Prostate gland (tissue), 2 donors: ENCODE results near the gene SARNP. TPM values are rescaled to one million over a fixed set of nuclear protein-coding genes. Genes with fewer than 3 reads are reported as not detected.

Experiments used
- DNase-seq: peaks from one replicate; pipeline ENCODE4 v3.0.0-alpha.2; 2019; ENCODE audit warnings: low spot score
- H3K27ac ChIP-seq, 2 donors: fragments of 200-600 bp; sonication (generic); 2 replicates each; pipeline ENCODE4 v1.5.1; 2017 to 2019
- H3K27me3 ChIP-seq: fragments of 200-600 bp; sonication (generic); replicated peaks from 2 replicates; pipeline ENCODE4 v1.5.1; 2019; ENCODE audit not compliant: insufficient read depth
- H3K36me3 ChIP-seq, 2 donors: fragments of 200-600 bp; sonication (generic); 1 replicate in 1 of 2; 2 replicates in 1 of 2; pipeline versions ENCODE4 v1.5.1 to v1.8.1; 2017 to 2019
- H3K4me1 ChIP-seq: fragments of 200-600 bp; sonication (generic); replicated peaks from 2 replicates; pipeline ENCODE4 v1.5.1; 2019
- H3K4me3 ChIP-seq, 2 donors: fragments of 200-600 bp; sonication (generic); 2 replicates each; pipeline ENCODE4 v1.5.1; 2017 to 2019
- H3K9me3 ChIP-seq: fragments of 200-600 bp; sonication (generic); 2 replicates; pipeline ENCODE4 v1.5.1; 2017
- POLR2A ChIP-seq: fragments of 450-650 bp; IDR thresholded peaks from one replicate; pipeline ENCODE4 v1.6.1; 2016; ENCODE audit warnings: antibody characterized with exemption, mild to moderate bottlenecking
- POLR2AphosphoS5 ChIP-seq: sonication (generic); formaldehyde crosslinking; IDR thresholded peaks from one replicate; pipeline ENCODE4 v1.6.1; 2017; ENCODE audit warnings: antibody characterized with exemption
- WGBS: methylation state at CpG from one replicate; pipeline ENCODE4 v1.1.5; 2018; 5-methylcytosine and 5-hydroxymethylcytosine counted together
- intact Hi-C: fragments of 100-400 bp; cut with DNase I; formaldehyde crosslinking; loops from one replicate; pipeline ENCODE4 v1.14.2; 2022
- total RNA-seq, 2 donors: library from RNA; depleted of rRNA; stranded (reverse); fragments of >200 nt; gene quantifications; one replicate each; pipeline ENCODE4 v1.1.0, GENCODE V29; 2016
- TF ChIP-seq, protein P1 (sequence below), 4 experiments: fragments of 200-600 bp in 2 of 4; fragments of 450-650 bp in 2 of 4; sonication (generic) in 2 of 4; IDR thresholded peaks; 1 replicate in 3 of 4; 2 replicates in 1 of 4; pipeline ENCODE4 v1.5.1; 2016 to 2019; ENCODE audit warnings: antibody characterized with exemption in 4 of 4, mild to moderate bottlenecking in 2 of 4, moderate library complexity in 2 of 4

Gene SARNP
- total RNA-seq, 2 donors from 2014 or later, result 65.9 to 75.9 TPM

DNA sequence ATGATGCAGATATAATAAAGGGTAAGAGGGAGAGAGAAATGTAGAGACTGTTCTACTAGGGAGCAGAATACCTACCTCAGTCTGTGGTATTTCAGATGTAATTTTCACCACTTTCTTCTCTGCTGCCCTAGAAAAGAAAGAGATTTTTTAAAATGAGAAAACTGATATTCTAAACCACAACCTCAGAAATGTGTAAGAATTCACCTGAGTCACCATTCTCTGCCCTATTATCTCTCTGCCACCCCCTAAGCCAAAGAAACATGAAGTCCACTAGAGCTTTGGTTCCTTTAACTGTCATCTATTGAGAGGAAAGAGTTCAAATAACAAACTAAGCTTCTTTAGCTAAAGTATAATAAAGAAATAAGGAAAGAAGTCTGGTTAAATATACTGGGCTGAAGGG lies 21.6 kb downstream of the SARNP start:
- no peak overlapping the region for H3K4me3 ChIP-seq
- H3K9me3 ChIP-seq, result no peaks in the 10 kb centered on the region
- no peaks in the 10 kb centered on the region for H3K4me1 ChIP-seq
- TF ChIP-seq POLR2AphosphoS5, result no peak
- TF ChIP-seq, protein P1, sequence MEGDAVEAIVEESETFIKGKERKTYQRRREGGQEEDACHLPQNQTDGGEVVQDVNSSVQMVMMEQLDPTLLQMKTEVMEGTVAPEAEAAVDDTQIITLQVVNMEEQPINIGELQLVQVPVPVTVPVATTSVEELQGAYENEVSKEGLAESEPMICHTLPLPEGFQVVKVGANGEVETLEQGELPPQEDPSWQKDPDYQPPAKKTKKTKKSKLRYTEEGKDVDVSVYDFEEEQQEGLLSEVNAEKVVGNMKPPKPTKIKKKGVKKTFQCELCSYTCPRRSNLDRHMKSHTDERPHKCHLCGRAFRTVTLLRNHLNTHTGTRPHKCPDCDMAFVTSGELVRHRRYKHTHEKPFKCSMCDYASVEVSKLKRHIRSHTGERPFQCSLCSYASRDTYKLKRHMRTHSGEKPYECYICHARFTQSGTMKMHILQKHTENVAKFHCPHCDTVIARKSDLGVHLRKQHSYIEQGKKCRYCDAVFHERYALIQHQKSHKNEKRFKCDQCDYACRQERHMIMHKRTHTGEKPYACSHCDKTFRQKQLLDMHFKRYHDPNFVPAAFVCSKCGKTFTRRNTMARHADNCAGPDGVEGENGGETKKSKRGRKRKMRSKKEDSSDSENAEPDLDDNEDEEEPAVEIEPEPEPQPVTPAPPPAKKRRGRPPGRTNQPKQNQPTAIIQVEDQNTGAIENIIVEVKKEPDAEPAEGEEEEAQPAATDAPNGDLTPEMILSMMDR (IDR thresholded peaks at IDR 0.05), result no peak
- TF ChIP-seq POLR2A, result no peak
- intact Hi-C loops, result loop anchor here (2.0 kb wide), 1 partner anchor 53 kb away; the partner anchor contains the start of gene GDF11
- DNase-seq, result no peak
- H3K36me3 ChIP-seq, result peaks cover 0 to 7% of the 10 kb centered on the region in 2 donors
- H3K27ac ChIP-seq, result no peak overlapping the region
- no peaks in the 10 kb centered on the region for H3K27me3 ChIP-seq

DNA sequence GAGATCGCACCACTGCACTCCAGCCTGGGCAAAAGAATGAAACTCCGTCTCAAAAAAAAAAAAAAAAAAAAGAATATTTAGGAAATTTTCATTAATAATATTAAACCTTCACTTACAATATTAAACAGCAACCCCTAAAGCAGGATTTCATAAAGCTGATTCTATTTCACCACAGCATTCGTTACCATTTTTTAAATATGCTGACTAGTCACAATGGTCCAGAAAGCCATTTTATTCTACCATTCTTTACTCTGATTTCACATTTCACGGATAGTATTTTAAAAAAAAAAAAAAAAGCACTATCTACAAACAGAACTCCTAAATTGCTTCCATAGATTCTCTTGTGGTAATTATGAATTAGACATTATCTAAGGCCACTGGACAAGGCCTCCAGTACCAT lies 27.6 kb downstream of the SARNP start:
- H3K36me3 ChIP-seq, result peaks cover 7 to 15% of the 10 kb centered on the region in 2 donors
- intact Hi-C loops, result no loop called here
- no peaks in the 10 kb centered on the region for H3K4me1 ChIP-seq
- H3K27me3 ChIP-seq, result no peaks in the 10 kb centered on the region
- no peak for DNase-seq
- H3K9me3 ChIP-seq, result no peaks in the 10 kb centered on the region
- TF ChIP-seq POLR2AphosphoS5, result no peak
- TF ChIP-seq, protein P1 (IDR thresholded peaks at IDR 0.05), result no peak
- no peak for TF ChIP-seq POLR2A
- no peak overlapping the region for H3K27ac ChIP-seq
- 95% methylated on average over 4 of the region's 4 CpGs for WGBS
- H3K4me3 ChIP-seq, result no peak overlapping the region

DNA sequence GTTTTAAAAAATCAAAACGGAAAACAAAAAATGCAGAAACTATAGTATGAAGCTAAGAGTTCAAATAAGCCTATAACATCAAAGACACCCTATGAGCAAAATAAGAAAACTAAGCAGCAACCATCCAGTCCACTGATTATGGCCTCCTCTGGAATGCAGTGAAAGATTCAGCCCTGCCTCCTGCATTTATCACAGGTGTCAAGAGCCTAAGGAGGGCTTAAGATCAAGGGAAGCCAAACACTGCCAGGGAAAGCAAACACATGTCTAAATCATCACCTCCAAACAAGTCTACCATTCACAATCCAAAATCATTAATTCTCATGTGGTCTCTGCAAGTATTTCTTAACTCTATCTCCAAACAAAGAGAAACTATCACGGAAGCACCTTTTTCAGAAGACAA lies 28.4 kb downstream of the SARNP start:
- Histone ChIP-seq H3K27me3 (no peaks in the 10 kb centered on the region), H3K4me3 (no peak overlapping the region), H3K27ac (no peak overlapping the region), H3K36me3 (peaks cover 7 to 10% of the 10 kb centered on the region in 2 donors), H3K4me1 (no peaks in the 10 kb centered on the region), H3K9me3 (no peaks in the 10 kb centered on the region)
- TF ChIP-seq POLR2AphosphoS5 (no peak), POLR2A (no peak)
- TF ChIP-seq, protein P1 (IDR thresholded peaks at IDR 0.05), result no peak
- WGBS, result 80% methylated on average over 2 of the region's 2 CpGs
- no peak for DNase-seq
- intact Hi-C loops, result no loop called here

DNA sequence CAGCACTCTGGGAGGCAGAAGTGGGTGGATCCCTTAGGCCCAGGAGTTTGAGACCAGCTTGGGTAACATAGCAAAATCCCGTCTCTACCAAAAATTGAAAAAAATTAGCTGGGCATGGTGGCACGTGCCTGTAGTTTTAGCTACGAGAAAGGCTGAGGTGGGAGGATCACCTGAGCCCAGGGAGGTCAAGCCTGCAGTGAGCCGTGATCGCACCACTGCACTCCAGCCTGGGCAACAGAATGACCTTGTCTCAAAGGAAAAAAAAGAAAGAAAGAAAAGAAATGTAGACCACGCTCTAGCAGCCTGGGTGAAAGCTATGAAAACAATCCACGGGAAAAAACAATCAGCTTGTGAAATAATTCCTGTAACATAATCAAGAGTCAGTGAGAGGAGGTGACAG lies 29.0 kb downstream of the SARNP start:
- H3K9me3 ChIP-seq, result no peaks in the 10 kb centered on the region
- DNase-seq, result no peak
- intact Hi-C loops, result no loop called here
- H3K27me3 ChIP-seq, result no peaks in the 10 kb centered on the region
- no peak overlapping the region for H3K27ac ChIP-seq
- no peaks in the 10 kb centered on the region for H3K4me1 ChIP-seq
- no peak overlapping the region for H3K4me3 ChIP-seq
- TF ChIP-seq, protein P1 (IDR thresholded peaks at IDR 0.05), result no peak
- TF ChIP-seq POLR2AphosphoS5 (no peak), POLR2A (no peak)
- WGBS, result 80% methylated on average over 7 of the region's 7 CpGs
- peaks cover 7 to 8% of the 10 kb centered on the region in 2 donors for H3K36me3 ChIP-seq

DNA sequence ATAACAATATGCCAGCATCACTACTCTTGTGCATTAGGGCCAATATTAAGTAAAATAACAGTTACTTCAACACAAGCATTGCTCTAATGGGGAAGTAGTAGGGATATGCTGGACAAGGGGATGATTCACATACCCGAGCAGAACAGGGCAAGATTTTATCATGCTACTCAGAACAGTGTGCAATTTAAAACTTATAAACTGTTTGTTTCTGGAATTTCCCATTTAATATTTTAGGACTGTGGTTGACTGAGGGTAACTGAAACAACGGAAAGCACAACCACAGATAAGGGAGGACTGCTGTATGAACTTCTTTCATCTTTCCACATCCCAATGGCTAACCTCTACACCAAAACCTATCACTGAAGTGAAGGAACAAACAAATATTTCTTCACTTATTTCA lies 36.8 kb downstream of the SARNP start:
- H3K4me3 ChIP-seq, result no peak overlapping the region
- no peaks in the 10 kb centered on the region for H3K9me3 ChIP-seq
- H3K36me3 ChIP-seq, result no peaks in the 10 kb centered on the region

More for the DNA sequence above, 36.8 kb downstream of the SARNP start:
- Histone ChIP-seq H3K27ac (no peak overlapping the region), H3K4me1 (no peaks in the 10 kb centered on the region), H3K27me3 (no peaks in the 10 kb centered on the region)
- no peak for TF ChIP-seq POLR2A
- TF ChIP-seq POLR2AphosphoS5, result no peak
- TF ChIP-seq, protein P1 (IDR thresholded peaks at IDR 0.05), result no peak
- DNase-seq, result no peak
- intact Hi-C loops, result no loop called here
- WGBS, result 40% methylated on average over 2 of the region's 2 CpGs
